GM18505 (cell line): ENCODE results near the gene TDRD10.
A peak's percentile ranks its signal among the peaks of the same experiment; 100 is the strongest.

Experiments
- ATAC-seq: cut with Tn5 transposase; IDR thresholded peaks from one replicate; pipeline ENCODE4 v1.9.1; 2021; ENCODE audit not compliant: unreplicated experiment
- POLR2A ChIP-seq: IDR thresholded peaks from 4 replicates; pipeline ENCODE4 v1.6.1; 2011; ENCODE audit warnings: borderline replicate concordance; ENCODE audit not compliant: insufficient read depth, insufficient read length; ENCODE audit errors: extremely low read depth

The TDRD10 gene

DNA sequence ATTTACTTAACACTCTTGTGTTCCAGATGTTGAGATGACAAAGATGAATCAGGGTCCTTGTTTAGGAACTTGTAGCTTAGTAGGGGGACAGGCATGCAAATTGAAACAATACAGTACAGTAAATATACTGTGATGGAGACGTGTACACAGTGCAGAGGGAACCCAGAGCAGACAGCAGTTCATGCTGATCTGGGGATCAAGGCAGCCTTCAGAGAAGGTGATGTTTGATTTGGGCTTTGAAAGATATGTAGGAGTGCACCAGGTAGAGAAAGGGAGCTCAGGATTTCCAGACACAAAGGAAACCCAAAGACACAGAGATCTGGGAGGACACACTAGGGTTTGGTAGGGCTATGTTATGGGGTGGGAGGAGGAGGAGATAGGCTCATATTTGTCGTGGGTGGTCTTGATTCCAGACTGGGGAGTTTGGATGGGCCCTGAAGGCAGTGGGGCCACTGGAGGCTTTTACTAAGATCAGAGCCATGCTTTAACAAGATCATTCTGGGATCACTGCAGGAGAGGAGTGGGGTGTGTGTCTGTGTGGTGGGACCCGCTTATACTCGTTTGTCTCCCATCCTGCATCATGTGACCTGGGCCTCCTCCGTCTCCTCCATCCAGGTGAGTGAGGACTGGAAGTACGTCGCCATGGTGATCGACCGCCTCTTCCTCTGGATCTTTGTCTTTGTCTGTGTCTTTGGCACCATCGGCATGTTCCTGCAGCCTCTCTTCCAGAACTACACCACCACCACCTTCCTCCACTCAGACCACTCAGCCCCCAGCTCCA is 73.3 kb downstream of the TDRD10 start:
- ATAC-seq, result no peak
- peak; percentile 47 for TF ChIP-seq POLR2A

DNA sequence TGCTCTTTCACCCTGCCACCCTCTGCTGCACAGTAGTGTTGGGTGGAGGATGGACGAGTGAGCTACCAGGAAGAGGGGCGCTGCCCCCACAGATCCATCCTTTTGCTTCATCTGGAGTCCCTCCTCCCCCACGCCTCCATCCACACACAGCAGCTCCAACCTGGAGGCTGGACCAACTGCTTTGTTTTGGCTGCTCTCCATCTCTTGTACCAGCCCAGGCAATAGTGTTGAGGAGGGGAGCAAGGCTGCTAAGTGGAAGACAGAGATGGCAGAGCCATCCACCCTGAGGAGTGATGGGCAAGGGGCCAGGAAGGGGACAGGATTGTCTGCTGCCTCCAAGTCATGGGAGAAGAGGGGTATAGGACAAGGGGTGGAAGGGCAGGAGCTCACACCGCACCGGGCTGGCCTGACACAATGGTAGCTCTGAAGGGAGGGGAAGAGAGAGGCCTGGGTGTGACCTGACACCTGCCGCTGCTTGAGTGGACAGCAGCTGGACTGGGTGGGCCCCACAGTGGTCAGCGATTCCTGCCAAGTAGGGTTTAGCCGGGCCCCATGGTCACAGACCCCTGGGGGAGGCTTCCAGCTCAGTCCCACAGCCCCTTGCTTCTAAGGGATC is 74.0 kb downstream of the TDRD10 start:
- peak; percentile 11 for TF ChIP-seq POLR2A
- ATAC-seq, result no peak

DNA sequence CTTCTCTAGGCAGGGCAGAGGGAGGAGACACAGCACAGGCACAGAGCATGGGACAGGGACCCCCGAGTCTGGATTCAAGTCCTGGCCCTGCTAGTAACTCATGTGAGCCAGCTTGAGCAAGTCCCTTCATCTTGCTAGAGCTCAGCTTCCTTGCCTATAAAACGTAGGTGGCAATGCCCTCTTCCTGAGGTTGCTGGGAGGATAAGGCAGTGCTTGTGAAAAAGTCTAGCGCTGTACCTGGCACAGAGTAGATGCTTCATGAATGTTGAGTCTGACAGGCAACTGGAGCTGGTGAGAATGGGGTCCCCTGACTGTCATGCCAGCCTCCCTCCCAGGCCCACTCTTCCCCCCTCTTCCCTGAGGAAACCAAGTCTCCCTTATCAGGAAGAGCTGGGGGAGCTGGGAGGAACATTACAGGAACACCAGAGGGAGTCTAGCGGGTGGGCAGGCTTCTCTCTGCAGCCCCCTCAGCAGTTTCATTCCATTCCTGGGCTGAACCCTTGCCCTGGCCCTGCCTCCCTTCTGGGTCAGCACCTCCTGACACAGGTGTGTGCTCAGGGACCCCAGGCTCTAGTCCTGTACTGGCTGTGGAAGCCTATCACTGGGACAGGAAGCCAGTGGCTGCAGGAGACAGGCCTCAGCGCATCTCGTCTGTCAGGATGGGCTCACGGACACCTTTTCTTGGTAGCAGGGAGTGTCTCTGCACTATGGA is 75.5 kb downstream of the TDRD10 start:
- ATAC-seq, result no peak
- TF ChIP-seq POLR2A, result no peak

DNA sequence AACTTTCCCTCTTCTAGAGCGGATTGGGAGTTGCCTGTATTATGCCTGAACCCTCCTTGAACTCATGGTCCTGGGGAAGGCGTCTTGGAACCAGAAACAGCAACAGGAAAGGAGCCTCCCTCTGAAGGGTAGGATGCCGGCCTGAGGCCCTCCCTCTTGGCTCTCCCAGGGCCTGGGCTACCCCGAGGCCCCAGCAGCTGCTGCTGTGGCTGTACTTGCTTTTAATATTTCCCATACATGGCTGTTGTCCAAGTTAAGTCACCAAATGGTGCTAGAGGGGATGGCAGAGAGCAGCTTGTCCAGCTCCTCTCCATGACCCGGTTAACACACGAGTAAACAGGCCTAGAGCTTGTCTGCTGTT is 76.0 kb downstream of the TDRD10 start:
- TF ChIP-seq POLR2A, result no peak
- ATAC-seq, result no peak

DNA sequence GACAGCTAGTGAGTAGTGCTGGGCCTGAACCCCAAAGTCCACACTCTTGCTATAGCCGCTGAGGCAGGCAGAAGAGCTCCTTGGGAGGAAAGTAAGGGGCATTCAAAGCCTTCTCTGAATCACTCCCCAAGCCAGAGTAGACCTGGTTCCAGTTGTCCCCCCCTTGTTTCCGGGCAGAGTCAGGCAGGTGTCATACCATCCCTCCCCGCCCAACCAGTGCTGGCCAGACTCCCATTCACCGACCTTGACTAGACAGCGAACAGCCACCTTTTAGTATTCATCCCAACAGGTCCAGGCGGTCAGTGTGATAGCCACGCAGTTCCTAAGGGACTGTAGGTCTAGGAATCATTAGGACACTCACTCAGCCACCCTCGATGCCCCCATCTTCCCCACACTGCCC is 77.4 kb downstream of the TDRD10 start:
- no peak for TF ChIP-seq POLR2A
- no peak for ATAC-seq

DNA sequence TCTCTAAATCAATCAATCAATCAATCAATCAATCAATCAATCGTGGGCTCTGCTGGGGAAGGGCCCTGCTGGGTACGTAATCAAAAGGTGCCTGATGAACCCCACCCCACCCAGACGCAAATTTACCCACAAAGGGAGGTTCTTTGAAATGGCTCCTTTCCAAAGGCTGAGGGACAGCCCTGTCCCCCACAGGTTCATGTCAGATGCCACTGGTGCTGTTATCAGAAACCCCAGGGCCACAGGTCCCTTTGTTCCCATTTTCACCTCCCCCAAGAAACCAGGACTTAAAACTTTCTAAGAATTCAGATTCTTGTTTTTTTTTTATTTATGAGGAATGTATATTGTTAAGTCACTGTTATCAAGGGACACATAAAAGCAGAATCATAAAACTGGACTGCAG is 79.7 kb downstream of the TDRD10 start:
- ATAC-seq, result no peak
- no peak for TF ChIP-seq POLR2A

DNA sequence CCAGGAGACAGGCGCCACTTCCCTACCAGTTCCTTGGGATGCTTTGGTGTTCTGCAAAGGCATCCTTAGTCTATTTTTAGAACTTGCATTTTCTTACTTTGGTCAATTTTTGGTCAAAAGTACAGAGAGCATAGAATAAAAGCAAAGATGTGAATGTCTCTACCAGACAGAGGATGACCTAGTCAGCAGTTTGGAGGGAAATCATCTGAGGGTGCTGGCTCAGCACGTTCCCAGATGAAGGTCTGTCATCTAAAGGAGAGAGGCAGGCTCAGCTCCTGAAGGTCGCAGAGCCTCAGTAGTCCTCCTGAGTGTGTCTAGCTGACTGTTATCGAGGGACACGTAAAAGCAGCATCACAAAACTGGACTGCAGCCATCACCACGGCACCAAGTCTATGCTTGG is 80.9 kb downstream of the TDRD10 start:
- ATAC-seq, result no peak
- TF ChIP-seq POLR2A, result peak; percentile 25

DNA sequence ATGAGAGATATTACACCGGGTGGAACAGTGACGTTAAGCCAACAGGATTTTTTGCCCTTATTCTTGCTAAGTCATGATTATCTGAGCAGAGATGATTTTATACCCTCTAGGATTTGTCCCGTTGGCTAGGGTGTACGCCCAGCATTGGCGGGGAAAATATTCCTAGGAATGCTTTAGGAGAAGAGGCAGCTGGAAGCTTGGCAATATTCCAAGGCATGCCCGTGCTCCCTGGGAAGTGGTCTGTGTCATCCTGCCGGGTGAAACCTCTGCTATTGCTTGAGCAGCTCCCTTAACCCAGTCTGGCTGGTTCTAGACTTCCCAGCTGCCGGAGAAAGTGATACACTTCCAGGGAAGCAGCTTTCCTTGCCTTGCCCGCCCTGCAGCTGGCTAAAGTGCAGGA is 81.8 kb downstream of the TDRD10 start:
- no peak for TF ChIP-seq POLR2A
- no peak for ATAC-seq

DNA sequence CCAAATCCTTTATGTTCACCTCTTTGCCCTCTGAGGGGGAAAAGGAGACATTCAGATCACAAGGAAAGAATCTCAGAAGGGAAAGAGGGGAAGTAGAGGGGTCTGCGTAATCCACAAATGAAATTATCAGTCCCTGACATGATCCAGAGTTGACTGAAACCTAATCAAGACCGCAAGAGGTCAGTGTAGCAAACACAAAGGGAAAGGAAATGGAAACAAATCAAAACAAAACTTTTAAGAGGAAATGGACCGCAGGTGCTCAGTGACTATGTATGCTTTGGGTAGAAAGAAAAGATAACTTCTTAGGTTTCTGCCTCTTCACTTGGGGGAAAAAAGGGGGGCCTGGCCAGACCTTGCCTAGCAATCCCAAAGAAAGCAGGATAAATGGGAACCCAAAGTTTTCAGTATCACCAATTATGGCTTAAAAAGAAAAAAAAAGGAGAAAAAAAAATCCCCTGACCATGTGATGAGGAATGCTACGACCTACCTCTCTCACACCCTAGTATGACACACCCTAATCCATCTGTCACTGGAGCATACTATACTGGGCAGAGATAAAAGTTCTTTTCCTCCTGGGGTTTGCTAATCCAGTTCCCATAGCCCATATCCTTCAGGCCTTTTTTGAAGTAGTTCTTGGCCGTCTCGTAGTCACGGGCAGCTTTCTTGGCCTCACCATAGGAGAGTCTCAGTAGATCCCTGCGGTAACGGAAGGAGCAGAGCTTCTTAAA is 82.4 kb downstream of the TDRD10 start:
- ATAC-seq, result no peak
- TF ChIP-seq POLR2A, result no peak

DNA sequence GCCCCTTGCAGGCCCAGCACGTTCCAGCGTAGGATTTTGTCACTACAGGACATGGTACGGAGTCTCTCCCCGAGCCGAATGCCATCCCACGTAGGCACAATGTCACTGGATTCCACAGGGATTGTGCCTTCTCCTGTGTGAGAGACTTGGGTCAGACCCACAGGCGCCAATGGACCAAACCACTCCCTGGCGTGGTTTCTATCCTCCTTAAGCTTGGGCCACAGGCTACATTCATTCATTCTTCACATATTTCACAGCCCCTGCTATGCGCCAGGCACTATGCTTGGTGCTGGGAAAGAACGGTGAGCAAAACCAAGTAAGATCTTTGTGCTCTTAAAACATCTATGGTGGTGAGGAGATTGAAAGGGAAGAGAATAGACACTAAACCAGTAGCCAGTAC is 84.2 kb downstream of the TDRD10 start:
- ATAC-seq, result no peak
- no peak for TF ChIP-seq POLR2A

DNA sequence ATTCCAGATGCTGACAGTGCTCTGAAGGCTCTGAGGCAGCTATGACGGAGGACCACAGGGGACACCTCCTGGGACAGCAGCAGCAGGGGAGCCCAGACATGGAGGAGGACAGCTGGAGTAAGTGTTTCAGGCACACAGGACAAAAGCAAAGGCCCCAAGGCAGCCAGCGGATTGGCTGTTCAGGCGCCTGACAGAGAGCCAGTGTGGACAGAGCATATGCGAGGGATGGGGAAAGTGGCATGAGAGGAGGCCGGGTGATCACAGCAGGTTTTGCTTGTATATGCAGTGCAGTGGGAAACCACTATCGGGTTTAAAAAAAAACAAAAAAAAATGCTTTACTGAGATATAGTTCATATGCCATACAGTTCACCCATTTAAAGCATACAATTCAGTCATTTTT is 84.6 kb downstream of the TDRD10 start:
- no peak for TF ChIP-seq POLR2A
- no peak for ATAC-seq

DNA sequence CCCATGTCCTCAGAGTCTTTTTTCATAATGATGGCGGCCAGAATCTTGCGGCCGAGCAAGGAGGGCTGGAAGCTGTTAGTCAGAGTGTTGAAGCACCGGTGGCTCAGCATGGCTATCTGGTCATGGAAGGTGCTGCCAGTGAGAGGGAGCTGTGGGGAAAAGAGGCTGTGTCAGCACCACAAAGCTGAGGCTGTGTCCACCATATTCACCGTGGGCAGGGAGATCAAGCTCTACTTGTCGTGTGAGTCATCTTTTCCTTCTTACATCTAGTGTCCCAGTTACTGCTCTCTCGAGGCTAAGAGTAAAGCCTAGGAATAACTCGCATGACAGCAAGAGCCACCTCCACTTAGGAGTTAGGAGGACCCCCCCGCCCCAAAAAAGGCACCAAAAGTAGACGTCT is 87.8 kb downstream of the TDRD10 start:
- no peak for ATAC-seq
- peak; percentile 3 for TF ChIP-seq POLR2A

DNA sequence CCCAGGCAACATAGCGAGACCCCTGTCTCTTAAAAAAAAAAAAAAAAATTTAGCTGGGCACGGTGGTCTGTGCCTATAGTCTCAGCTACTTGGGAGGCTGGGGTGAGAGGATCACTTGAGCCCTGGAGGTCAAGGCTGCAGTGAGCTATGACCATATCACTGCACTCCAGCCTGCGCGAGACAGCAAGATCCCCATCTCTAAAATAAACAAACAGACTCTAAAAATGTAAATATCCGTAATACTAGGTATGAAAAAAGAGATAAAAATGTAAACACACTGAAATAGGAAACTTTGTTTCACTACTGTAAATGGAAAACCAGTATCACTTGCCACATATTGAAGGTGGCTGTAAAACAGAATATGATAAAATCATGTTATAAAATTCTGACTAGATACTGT is 88.7 kb downstream of the TDRD10 start:
- no peak for ATAC-seq
- TF ChIP-seq POLR2A, result no peak
